GM19025 (cell line): ENCODE measurements around the gene ITK.
"Not testable (repeated sequence)": the region's sequence is repeated elsewhere in the genome, so short reads cannot be mapped to it uniquely, and the experiment has no call there.

Experiments used
- ATAC-seq: cut with Tn5 transposase; IDR thresholded peaks from one replicate; pipeline ENCODE4 v1.9.1; 2021; ENCODE audit warnings: mild to moderate bottlenecking, low read depth, moderate library complexity; ENCODE audit not compliant: unreplicated experiment

ITK gene

DNA sequence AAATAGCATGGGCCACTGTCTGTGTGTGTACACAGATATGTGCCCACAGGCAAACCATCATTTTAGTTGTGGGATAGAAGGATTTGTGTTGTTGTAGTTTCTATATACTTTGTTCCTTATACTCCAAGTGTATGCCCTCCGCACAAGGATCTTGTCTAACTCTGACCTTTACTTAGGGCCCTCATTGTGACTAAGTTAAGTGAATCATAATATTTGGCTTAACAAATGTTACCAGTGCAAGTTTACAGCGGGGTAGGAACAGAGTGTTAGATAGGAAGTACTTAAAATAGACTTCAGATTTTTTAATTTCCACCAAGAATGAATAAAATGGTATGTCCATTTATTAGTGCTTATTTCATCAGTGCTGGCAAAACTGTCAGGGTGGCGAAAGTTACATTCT is 55.8 kb downstream of the ITK start:
- no peak for ATAC-seq

DNA sequence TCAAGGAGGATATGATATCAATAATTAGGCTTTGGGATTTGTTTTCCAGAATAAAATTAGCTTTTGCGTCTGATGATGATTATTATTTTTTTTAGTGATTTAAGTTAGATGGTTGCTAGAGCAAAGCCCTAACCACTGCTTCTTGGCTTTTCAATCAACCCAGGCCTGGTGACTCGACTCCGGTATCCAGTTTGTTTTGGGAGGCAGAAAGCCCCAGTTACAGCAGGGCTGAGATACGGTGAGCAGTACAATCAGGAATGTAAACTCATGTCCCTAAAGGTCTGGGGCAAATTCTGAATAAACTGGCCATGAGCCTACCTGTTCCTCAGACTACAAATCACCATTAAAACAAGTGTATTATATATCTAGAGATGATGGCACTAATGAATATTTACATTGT is 60.8 kb downstream of the ITK start:
- ATAC-seq: no peak

DNA sequence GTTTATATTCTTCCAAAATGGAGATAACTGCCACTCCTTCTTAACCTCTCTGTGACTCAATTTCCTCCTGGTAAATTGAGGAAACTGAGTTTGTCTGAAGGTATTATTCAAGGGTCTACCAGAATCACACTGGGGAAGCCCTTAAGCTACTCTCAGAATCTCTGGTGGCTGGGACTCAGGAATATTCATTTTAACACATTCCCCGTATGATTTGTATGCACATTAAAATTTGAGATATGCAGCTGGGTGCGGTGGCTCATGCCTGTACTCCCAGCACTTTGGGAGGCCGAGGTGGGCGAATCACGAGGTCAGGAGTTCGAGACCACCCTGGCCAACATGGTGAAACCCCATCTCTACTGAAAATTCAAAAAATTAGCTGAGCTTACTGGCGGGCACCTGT is 64.1 kb downstream of the ITK start:
- not testable (repeated sequence) for ATAC-seq

DNA sequence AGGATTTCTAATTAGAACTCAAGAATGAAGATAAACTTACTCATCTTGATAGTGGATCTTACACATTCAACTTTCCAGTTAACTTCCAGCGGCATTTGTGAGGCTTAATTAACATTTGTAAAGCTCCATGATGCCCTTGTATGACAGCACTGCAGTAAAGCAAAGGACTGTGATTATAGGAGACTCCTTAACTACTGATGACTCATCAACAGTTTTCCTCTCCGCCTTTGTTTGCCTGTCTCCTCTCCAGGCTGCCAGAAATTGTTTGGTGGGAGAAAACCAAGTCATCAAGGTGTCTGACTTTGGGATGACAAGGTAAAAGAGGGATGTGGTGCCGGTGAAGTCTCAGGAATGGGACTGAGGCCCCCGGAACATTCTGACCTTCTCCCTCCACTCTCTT is 64.8 kb downstream of the ITK start:
- no peak for ATAC-seq

DNA sequence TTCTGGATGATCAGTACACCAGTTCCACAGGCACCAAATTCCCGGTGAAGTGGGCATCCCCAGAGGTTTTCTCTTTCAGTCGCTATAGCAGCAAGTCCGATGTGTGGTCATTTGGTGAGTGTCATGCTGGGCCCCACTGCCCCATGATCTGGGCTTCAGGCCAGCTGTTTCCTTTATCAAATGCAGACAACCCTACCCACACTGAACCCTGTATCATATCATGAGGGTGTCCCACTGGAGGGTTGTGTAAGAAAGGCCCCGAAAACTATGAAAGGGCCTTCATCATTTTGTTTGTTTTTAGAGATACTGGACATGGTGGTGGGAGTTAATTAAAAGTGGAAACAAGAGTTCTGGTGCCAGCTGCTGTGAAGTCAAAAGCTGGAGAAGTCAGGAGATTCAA is 65.2 kb downstream of the ITK start:
- ATAC-seq: no peak

DNA sequence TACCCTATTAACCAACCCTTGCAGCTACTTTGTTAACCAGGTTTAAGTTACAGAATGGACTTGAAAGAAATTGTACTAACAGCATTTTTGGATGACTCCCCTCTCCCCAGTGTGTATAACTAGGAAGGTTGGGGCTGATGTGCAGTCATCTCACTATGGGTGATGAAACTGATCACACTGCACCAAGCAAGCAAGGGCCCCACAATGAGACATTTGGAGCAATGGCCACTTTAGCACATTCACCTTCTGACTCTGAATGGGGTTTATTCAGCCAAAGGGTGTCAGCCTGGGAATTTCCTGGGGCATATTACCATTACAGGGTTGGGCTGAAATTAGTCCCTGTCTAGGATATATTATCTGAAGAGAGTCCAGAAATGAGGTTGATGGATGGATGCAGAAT is 66.6 kb downstream of the ITK start:
- ATAC-seq: no peak

DNA sequence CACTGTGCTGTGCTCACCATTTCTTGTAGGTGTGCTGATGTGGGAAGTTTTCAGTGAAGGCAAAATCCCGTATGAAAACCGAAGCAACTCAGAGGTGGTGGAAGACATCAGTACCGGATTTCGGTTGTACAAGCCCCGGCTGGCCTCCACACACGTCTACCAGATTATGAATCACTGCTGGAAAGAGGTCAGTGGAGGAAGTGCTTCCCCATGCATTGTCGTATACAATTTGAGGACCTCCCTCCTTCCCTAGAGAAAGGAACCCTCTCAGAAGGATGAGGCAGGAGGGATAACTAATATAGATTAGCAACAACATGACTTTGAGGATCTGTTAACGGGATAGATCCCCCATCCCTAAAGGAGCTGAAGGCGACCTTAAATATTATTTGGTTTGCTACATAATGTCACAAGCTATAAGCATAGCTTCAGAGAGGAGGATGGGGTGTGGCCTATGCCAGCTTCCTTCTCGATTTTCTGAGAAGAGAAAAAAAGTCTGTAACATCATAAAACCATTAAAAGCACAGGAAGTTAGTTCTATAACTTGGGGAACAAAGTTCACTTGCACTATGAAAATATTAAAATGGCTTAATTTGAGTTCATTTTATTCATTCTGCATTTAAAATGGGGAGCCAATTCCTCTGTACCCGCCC is 68.3 kb downstream of the ITK start:
- no peak for ATAC-seq

DNA sequence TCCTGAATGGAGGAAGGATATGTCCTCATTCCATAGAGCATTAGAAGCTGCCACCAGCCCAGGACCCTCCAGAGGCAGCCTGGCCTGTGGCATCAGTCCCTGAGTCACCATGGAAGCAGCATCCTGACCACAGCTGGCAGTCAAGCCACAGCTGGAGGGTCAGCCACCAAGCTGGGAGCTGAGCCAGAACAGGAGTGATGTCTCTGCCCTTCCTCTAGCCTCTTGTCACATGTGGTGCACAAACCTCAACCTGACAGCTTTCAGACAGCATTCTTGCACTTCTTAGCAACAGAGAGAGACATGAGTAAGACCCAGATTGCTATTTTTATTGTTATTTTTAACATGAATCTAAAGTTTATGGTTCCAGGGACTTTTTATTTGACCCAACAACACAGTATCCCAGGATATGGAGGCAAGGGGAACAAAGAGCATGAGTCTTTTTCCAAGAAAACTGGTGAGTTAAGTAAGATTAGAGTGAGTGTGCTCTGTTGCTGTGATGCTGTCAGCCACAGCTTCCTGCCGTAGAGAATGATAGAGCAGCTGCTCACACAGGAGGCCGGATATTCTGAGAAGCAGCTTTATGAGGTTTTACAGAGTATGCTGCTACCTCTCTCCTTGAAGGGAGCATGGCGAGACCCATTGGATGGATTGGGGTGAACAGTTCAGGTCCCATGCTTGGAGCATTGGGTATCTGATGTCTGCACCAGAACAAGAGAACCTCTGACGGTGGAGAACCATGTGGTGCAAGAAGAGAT is 72.2 kb downstream of the ITK start:
- ATAC-seq: peak; percentile 89

DNA sequence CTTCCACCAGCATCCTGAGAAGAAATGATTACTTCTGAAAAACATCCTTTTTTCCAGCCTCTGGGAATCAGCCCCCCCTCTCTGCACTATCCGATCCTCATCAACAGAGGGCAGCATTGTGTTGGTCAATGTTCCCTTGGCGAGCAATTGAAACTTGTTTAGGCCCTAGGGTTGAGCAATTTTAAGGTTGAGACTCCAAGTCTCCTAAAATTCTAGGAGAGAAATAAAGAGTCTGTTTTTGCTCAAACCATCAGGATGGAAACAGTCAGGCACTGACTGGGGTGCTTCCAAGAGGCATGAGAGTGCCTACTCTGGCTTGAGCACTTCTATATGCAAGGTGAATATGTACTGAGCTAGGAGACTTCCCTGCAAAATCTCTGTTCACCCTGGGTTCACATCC is 72.9 kb downstream of the ITK start:
- ATAC-seq: peak; percentile 30

DNA sequence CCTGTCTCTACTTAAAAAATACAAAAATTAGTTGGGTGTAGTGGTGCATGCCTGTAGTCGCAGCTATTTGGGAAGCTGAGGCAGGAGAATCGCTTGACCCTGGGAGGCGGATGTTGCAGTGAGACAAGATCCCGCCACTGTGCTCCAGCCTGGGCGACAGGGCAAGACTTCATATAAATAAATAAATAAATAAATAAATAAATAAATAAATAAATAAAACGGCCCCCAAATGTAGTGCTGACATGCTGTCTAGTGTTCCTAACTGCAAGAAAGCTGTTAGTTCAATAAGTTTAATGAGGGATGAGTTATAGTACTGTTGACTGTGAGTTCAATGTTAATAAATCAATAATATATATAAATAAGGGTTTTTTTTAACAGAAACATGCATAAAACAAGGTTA is 77.8 kb downstream of the ITK start:
- ATAC-seq: no peak

DNA sequence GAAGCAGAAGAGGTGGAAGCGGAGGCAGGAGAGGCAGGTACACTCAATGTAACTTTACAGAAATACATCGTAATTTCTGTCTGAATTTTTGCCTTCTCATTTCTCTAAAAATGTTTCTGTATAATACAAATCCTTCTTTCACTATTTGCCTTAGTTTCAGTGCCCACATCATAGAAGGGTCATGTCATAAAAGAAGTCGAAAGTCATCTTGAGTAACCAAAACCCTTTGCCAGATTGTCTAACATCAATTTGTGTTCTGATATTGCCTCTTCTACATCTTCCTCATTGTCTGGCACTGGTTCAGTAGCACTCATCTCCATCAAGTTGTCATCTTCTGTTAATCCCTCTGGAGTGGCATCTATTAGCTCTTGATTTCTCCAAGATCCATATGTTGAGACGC is 79.1 kb downstream of the ITK start:
- ATAC-seq: no peak

DNA sequence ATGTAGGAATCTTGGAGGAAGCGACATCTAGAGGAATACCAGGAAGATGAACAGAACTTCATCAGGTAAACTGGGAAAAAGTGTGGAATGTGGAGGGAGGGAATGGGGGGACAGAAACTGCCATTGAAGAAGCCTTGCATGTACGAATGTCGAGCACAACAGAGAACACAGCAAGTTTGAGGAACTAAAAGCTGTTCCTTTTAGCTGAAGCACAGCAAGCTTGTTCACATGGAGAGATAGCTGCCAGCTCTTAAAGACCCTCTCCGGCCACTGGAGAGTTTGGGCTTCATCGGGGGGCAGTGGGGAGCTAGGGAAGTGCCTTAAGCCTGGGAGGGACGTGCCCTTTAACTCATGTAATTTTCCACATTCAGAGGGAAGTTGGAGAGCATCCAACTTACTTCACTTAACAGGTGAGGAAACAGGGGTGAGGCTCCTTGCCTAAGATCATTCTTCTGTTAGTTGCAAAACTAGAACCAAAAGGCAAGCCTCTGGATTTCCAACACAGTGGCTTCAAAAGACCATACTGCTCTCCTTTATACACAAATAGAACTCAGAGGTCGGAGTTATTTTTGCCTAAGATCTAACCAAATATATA is 83.0 kb downstream of the ITK start:
- ATAC-seq: no peak

DNA sequence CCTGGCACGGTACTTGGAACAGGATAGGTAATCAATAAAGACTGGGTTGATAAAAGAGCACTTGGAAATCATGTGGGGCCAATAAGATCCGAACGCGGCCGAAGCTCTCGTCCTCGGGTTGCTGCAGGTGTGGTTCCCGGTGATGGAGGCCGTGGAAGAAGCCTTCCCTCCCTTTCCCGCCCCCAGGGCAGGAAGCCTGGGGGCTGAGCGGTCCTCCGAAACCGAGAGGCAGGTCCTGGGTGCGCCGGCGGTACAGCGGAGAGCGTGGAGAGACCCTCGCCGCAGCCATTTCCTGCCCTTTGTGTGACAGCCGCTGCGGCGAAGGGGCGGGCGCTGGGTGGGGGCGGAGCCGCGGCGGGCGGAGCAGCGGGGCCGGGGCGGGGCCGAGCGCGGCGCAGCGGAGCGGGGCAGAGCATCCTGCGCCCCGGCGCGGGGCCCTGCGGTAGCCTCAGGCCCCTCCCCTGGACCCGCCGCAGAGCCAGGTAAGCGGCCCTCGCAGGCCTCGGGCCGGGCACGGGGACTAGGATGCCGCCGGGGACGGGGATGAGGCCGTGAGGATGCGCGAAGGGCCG is 85.2 kb downstream of the ITK start, which contains the start of gene CYFIP2:
CYFIP2 (plus strand) TSS at position 410 of the 572 bp plus-strand sequence. CDS start 19,239 bp downstream, outside the sequence.
- ATAC-seq: peak; percentile 94

DNA sequence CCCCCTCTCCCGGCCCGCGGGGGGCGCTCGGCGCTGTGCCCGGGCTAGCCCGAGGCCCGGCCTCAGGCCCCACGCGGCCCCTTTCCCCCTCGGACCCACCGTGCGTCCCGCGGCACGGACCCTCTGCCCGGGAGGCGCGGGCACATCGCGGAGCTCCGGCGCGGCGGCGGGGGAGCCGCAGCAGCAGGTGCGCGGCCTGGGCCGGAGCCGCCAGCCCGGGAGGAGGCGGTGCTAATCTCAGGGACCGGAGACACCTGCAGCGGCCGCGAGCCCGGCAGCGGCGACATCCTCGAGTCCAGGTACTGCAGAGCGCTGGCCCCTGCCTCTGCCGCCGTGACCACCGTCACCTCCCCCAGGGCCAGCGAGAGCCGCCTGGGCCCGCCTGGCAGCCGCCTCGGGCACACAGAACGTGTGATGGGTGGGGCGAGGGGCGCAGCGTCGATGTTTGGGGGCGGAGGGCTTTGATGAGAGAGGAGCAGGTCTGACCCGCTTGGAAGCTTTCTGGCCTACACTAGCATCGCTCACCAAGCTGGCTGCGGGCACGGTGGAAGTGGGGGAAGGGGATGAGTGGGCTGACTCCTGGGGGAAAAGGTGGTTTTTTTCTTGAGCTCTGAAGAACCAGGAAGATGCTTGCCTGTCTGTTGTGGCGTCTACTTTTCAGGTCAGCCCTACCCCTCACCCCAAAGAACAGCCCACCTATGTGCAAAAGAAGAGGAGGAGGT is 85.8 kb downstream of the ITK start:
- ATAC-seq: peak; percentile 54

DNA sequence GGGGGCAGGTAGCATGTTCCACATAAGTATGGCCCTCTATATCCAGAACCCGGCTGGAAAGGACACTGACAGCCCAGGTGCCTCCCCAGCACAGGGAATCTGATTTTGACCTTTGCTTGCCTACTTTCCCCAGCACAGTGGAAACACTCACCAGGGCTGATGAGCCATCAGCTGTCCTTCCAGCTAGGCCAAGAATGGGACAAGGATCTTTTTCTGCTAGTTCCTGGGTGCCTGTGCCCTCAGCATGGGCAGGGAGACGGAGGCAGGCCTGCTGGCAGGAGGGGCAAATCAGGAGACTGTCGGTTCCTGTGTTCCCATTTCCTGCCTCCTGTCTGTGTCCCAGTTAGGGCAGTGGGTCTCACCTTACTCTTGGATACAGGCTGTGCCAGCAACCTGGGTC is 86.4 kb downstream of the ITK start:
- no peak for ATAC-seq

DNA sequence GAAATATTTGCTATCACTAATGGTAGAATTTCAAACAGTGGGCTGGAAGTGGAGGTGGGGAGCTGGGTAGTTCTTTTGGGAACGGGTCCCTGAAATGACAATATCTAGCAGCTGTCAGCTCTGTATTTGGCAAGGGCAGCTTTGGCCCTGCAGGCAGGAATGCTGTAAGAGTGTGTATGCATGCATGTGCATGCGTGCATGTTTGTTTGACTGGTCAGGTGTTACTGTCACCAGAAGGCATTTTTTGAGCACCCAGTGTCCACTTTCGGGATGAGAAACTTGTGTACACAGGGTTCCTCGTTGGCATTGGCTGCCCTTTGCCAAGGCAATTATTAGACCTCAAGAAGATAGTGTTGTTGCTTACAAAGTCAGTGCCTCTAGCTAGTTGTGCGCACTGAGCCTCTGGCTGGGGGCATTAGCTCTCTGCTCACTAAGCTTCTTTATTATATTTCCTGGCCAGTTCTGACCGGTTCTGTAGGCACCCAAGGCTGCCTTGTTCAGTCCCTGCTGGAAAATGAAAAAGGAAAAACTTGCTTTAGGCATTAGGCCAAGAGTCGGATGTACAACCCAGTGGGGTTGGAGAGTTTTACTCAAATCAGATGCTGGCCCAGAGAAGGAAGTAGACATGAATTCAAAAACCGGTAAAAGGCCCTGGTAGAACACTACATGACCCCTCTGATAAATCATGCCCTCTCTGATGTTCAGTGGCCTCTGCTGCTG is 87.3 kb downstream of the ITK start:
- ATAC-seq: no peak

DNA sequence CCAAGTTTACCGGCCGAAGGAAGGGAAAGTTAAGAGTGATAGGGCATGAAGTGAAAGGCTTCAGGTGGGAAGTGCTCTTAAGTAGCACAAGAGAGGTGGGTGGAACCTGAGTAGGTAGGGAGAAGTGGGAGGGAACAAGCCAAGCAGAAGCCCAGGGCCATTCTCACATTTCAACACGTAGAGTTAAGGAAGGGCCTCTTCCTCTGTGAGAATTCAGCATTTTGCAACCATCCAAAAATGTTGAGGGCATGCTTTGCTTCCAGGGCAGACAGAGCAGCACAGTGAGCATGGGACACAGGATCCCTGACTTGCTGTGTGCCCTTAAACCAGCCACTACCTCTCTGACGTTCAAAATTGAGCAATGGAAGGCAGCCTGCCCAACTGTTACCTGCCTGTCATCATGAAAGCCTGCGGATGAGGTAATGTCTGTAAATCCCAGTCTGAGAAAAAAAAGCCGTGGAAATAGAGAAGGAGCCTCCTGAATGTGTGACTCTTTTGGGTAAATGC is 88.6 kb downstream of the ITK start:
- ATAC-seq: no peak

DNA sequence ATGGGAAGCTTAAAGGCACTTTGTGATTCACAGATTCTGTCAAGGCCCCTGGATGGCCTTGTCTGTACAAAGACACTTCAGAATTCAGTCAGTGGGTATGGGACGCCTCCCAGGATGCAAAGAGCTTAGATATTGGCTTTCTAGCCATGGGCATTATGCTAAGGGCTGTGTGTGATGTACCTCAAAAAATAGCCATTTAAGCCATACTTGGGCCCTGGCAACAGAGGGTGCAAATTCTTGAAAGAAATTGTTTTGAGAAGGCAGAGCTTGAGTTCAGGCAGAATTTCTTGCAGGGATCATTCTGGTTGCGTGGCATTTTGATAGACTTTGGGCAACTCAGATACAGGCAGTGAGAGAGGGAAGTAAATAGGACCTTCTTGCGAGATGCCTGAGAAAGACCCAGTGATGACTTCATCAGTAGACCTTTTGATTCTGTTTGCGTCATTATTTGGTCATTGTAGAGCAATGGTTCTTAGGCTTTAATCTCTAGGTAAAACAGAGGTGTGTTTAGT is 89.2 kb downstream of the ITK start:
- ATAC-seq: no peak

DNA sequence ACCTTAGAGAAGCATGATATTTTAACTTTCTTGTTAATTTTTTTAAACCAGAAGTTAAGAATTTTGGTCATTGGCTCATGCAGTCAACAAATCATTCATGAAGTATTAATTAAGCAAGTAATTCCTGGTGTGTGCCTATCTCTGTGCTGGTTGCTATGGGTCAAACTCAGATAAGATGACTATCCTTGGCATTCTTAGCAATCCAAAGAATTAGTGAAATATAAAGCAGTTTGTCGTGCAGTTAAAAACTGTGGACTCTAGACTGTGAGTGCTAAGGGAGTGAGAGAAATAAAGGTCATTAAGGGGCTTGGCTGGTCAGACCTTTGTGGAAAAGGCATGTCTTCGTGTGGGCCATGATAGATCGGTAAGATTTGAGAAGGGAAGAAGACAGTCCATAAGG is 90.1 kb downstream of the ITK start:
- ATAC-seq: no peak

DNA sequence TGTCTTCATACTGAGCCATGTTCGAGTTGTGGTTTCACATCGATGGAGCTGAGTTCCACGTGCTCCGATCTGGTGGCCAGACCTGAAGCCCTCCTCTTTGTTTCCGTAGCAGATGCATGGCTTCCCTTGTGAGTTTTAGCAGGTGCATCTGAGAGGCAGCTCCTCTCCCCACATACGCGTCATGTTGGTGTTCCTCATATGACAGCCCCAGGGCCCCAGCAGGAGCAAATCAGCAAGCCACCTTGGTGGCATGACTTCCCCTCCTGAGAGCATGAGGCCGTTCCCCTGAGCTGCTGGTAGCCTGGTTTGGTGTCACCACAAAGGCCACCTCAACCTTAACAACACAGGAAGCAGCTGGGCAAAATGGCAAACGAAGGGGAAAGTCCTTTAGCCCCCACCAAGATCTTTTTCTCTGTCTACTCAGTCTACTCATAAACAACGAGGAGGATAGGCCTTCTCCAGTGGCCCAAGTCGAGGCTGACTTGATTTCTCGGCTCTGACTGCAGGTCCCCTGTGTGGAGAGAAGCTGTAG is 91.2 kb downstream of the ITK start:
- ATAC-seq: peak; percentile 75
